BE2C (cell line): ENCODE measurements around the gene TBC1D22A.
"Not testable (repeated sequence)": the region's sequence is repeated elsewhere in the genome, so short reads cannot be mapped to it uniquely, and the experiment has no call there.

Experiments
- DNase-seq: peaks from one replicate; pipeline ENCODE4 v3.0.0-alpha.2; 2020
- H3K27me3 ChIP-seq: fragments of 250-450 bp; sonication (Bioruptor Pico); 2 replicates; pipeline ENCODE4 v1.5.1; 2020; ENCODE audit warnings: mild to moderate bottlenecking
- H3K36me3 ChIP-seq: fragments of 250-450 bp; sonication (Bioruptor Pico); 2 replicates; pipeline ENCODE4 v1.5.1; 2020; ENCODE audit warnings: mild to moderate bottlenecking
- H3K4me1 ChIP-seq: fragments of 250-450 bp; sonication (Bioruptor Pico); 2 replicates; pipeline ENCODE4 v1.5.1; 2020
- H3K4me3 ChIP-seq: 2 replicates; pipeline ENCODE4 v1.5.1; 2011; ENCODE audit warnings: low read depth, low read length
- H3K9me3 ChIP-seq: fragments of 250-450 bp; sonication (Bioruptor Pico); 2 replicates; pipeline ENCODE4 v1.5.1; 2020
- TF ChIP-seq, protein P1 (sequence below): IDR thresholded peaks from 2 replicates; pipeline ENCODE4 v1.5.1; 2012; ENCODE audit warnings: mild to moderate bottlenecking, low read depth, low read length

TBC1D22A gene

DNA sequence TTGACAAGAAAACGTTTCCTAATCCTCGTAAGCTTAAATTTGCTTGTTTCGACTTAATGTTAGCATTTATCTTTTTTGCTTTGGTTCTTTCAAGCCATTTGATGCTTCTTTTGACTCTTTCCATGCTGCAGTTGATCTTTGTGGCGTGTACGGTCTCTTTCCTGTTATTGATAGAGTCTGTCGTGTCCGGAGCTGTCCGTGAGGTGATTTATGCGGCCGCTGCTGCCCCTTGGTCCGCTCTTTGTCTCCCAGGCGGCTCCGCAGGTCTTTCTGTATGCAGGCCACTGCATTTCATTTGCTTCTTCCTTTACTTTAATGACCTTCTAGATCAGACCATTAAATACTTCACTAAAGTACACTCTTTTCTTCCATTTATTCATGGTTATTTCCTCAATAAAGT, 50.3 kb downstream of the TBC1D22A start:
- H3K36me3 ChIP-seq, result no peaks in the 10 kb centered on the region

DNA sequence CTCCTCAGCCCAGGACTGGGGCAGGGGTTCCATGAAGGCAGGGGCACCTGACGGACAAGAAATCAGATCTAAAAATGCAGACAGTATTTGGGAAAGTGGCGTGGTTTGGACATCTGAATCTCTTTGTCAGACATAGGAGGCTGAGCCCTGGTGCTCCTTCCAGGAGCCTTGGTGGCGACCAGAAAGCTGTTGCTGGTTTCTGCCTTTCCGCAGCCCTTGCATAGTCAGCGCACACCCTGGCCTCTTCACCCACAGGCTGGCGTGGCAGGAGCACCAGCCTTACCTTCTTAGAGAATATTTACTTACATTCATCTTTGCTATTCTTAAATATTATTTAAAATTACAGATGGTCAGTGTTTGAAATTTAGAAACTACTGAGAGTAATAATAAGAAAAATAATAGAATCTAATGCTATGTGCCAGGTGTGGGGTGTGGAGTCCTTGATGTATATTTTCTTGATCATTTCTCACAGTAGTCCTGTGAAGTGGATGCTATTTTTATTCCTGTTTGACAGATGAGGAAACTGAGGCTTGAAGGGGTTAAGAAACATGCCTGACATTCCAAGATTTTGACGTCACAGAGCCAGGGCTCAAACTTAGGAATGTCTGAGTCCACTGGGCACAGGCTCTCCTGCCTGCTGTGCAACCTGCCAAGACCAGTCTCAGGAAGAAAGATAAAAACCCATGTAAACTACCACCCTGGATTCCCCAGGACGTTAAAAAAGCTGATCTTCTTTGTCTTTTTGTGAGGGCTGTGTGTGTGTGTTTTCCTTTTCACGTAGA, 51.6 kb downstream of the TBC1D22A start:
- DNase-seq, result no peak
- H3K36me3 ChIP-seq, result no peaks in the 10 kb centered on the region

More for the DNA sequence above, 50.3 kb downstream of the TBC1D22A start:
- Histone ChIP-seq H3K27me3 (no peaks in the 10 kb centered on the region), H3K4me1 (no peaks in the 10 kb centered on the region), H3K4me3 (no peak overlapping the region), H3K9me3 (no peaks in the 10 kb centered on the region)
- TF ChIP-seq, protein P1, sequence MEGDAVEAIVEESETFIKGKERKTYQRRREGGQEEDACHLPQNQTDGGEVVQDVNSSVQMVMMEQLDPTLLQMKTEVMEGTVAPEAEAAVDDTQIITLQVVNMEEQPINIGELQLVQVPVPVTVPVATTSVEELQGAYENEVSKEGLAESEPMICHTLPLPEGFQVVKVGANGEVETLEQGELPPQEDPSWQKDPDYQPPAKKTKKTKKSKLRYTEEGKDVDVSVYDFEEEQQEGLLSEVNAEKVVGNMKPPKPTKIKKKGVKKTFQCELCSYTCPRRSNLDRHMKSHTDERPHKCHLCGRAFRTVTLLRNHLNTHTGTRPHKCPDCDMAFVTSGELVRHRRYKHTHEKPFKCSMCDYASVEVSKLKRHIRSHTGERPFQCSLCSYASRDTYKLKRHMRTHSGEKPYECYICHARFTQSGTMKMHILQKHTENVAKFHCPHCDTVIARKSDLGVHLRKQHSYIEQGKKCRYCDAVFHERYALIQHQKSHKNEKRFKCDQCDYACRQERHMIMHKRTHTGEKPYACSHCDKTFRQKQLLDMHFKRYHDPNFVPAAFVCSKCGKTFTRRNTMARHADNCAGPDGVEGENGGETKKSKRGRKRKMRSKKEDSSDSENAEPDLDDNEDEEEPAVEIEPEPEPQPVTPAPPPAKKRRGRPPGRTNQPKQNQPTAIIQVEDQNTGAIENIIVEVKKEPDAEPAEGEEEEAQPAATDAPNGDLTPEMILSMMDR, result no peak
- DNase-seq, result no peak

DNA sequence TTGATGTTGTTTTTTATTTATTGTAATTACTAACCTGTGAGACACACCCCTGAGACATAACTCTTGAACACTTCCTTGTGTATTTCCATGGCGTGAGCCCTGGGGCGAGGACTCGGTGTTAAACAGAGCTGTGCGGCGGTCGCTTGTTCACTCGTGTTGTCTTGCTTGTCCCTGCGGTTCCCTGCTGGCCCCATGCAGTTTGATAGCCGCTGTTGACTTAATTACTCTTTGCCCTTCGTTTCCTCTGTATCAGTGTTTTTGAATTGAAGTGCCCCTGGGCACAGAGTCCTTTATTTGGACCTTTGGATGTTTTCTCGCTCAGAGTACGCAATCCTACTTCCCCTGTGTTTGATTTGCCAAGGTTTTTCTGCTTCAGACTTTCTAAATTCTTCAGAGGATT, 52.7 kb downstream of the TBC1D22A start:
- DNase-seq, result no peak
- Histone ChIP-seq H3K9me3 (no peaks in the 10 kb centered on the region), H3K4me3 (no peak overlapping the region), H3K36me3 (no peaks in the 10 kb centered on the region), H3K27me3 (no peaks in the 10 kb centered on the region), H3K4me1 (no peaks in the 10 kb centered on the region)
- TF ChIP-seq, protein P1, result no peak

More for the DNA sequence above, 51.6 kb downstream of the TBC1D22A start:
- Histone ChIP-seq H3K27me3 (no peaks in the 10 kb centered on the region), H3K4me3 (no peak overlapping the region), H3K4me1 (no peaks in the 10 kb centered on the region), H3K9me3 (no peaks in the 10 kb centered on the region)
- TF ChIP-seq, protein P1, result no peak

DNA sequence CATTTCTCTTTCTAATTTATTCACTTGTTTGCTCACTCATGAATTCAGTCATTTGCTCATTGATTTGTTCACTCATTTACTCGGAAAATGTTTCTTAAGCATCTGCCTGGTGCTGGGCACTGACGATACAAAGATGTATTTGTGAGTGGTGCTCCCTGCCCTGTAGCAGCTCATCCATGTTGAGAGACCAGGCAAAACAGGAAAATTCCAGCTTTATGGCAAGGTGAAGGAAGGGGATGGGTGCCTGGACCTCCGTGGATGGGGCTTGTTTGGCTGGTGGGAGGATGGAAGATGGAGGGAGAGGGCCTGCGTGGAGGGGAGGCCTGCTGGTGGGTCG, 53.1 kb downstream of the TBC1D22A start:
- no peak for DNase-seq
- TF ChIP-seq, protein P1, result no peak
- Histone ChIP-seq H3K4me3 (no peak overlapping the region), H3K27me3 (no peaks in the 10 kb centered on the region), H3K9me3 (no peaks in the 10 kb centered on the region), H3K36me3 (no peaks in the 10 kb centered on the region), H3K4me1 (no peaks in the 10 kb centered on the region)

DNA sequence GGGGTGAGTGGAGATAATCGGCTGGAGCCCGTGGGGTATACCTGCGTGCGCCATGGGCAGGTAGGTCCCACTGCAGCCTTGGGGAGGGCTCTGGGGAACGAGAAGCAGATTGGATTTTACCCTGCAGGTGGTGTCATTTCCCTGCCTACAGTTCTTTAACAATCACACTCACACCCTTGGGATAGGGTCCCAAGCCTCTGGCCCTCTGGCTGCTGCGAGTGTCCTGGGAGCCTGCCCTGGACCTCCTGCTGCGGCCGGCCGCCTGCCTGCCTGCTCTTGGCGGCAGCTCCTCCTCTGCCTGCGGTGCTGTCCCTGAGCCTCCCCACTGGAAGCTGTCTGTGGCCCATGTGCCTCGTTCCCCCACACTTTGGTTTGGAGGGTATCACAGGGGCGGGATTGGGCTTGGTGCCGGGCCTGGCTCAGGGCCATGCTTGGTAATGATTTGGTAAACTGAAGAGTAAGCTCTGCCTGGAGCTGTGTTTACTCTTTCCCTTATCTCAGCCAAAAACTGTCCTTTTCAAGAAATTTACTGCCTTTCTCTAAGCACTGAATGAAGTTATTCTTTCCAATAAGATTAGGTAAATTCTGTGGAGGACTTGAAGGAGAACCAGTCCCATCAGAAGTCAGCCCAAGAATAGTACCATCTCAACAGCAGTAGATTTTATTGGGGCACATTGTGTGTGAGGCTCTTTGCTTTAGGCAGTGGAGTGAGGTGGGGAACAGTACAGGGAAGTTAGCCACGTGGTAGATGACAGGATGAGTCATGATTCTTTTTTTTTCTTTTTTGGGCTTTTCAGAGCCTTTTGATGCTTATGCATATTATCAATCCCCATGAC, 53.7 kb downstream of the TBC1D22A start:
- Histone ChIP-seq H3K4me3 (no peak overlapping the region), H3K27me3 (no peaks in the 10 kb centered on the region), H3K9me3 (no peaks in the 10 kb centered on the region), H3K4me1 (no peaks in the 10 kb centered on the region), H3K36me3 (no peaks in the 10 kb centered on the region)
- no peak for DNase-seq
- TF ChIP-seq, protein P1, result no peak

DNA sequence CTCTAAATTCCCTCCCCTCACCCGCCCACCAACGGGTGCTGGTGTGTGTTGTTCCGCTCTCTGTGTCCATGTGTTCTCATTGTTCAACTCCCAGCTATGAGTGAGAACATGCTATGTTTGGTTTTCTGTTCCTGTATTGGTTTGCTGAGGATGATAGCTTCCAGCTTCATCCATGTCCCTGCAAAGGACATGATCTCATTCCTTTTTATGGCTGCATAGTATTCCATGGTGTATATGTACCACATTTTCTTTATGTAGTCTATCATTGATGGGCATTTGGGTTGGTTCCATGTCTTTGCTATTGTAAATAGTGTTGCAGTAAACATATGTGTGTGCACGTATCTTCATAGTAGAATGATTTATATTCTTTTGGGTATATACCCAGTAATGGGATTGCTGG, 54.9 kb downstream of the TBC1D22A start:
- DNase-seq, H3K36me3 ChIP-seq, H3K9me3 ChIP-seq, H3K4me3 ChIP-seq, H3K27me3 ChIP-seq, H3K4me1 ChIP-seq: not testable (repeated sequence)
